HL-60/S4 treated with retinoic acid at 250 ng/mL for 4 days and 3 days (cell line): ENCODE data around the gene CSH2.
"Not testable (repeated sequence)": the region's sequence is repeated elsewhere in the genome, so short reads cannot be mapped to it uniquely, and the experiment has no call there.

Experiments
- in situ Hi-C: fragments of 300-500 bp; cut with MboI; formaldehyde crosslinking; loops from 2 replicates; pipeline ENCODE4 v1.7.0; 2022; ENCODE audit warnings: low sequenced_read_pairs

The CSH2 gene

GRCh38 chr17:63898899-63899798 lies 25.7 kb upstream of the CSH2 start:
- in situ Hi-C loops: not testable (repeated sequence)

DNA sequence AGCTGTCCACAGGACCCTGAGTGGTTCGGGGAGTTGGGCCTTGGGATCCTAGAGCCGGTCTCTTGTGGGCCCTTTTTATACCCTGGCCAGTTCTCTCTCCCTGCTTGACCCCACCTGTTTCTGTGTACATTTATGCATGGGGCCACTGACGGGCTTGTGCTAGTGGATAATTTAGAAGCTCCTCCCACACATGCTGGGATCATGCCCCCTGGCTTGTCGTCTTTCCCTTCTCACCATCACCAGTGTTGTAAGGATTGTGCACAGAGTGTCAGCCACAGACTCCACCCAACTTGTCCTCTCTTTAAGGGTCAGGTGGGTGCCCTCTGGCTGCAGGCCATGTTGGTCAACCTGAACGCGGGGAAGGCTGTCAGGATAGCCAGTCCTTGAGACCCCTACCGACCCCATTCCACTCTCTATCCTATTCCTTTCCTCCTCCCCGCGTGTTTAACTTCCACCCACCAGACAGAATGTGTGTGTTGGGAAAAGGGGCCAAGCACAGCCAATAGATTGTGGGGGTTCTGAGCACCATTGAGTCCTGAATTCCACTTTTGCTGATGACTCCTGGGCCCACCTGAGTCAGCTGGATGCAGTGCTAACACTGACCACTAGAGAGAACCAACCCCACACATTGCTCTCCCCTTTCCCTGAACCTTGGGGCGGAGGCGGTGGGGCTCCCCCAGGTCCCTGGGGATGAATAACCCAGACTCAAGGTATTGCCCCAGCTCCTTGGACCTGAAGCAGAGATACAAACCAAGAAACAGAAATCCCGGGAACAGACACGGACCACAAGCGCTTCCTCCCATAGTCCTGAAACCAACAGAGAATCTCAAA lies 23.3 kb upstream of the CSH2 start, which contains the start of gene CSH1:
Gene CSH1, minus strand, starts transcription at position 51 of the 831 bp plus-strand sequence. CDS start 63 bp downstream, outside the sequence.
- in situ Hi-C loops: not testable (repeated sequence)

- in situ Hi-C loops: not testable (repeated sequence)
Measured at GRCh38 chr17:63894821-63895220, 21.3 kb upstream of the CSH2 start.

- in situ Hi-C loops: not testable (repeated sequence)
Measured at GRCh38 chr17:63894021-63894420, 20.5 kb upstream of the CSH2 start.

DNA sequence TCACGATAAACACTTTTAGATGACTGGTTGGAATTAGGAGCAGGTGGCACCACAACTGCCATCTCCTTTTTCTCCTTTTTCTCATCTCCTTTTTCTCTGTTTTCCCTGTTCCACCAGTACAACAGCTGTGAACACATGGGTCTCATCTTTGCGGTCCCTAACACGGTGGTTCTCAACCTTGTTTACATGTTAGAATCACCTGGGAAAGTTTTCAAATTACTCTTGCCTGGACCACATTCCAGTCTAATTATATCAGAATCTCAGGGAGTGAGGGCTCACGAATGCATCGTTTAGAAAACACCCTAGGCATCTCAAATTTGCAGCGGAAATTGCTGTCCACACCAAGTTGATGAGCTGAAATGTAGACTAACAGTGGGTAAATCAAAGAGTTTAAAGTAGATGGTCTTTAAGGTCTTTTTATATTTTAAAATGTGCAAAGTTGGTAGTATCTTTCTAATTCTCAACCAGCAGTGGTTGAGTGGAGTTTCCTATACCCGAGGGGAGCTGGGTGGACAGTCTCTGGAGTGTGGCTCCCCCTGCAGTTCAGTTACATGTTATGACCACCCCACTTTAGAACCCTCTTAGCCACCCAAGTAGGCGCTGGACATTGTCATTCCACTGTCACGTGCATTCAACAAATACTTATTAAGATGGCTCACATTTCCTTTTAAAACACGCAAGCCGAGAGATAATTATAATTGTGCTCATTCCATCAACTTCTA lies 19.0 kb upstream of the CSH2 start:
- in situ Hi-C loops: not testable (repeated sequence)

DNA sequence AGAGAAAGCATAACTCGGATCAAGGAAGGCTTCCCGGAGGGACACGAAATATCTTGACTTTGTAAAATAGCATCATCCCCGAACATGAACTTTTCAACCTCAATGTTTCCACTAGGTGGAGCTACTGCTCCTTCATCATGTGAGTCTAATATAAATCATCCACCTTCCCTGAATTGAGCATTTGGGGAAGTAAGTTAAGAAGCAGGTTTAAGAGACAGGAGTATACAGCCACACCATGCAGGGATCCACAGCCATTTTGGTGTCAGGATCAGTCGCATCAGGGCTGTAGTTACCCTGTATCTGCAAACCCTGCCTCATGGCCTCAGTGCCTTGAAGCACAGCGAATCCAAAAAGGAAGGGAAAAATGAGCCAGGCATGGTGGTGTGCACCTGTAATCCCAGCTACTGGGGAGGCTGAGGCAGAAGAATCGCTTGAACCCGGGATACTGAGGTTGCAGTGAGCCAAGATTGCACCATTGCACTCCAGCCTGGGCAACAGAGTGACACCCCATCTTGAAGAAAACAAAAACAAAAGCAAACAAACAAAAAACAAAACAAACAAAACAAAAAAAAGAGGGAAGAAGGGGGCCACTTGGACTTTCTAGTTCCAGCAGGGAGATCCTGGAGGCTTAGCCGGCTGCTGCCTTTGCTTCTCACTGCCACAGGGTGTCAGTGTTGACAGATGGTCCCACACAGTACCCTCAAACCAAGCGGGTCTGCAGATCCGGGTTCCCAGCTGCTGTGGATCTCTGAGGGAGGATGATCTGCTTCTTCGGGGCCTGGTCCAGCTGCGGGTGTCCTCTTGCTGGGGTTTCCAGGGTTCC lies 15.8 kb upstream of the CSH2 start:
- in situ Hi-C loops: not testable (repeated sequence)

DNA sequence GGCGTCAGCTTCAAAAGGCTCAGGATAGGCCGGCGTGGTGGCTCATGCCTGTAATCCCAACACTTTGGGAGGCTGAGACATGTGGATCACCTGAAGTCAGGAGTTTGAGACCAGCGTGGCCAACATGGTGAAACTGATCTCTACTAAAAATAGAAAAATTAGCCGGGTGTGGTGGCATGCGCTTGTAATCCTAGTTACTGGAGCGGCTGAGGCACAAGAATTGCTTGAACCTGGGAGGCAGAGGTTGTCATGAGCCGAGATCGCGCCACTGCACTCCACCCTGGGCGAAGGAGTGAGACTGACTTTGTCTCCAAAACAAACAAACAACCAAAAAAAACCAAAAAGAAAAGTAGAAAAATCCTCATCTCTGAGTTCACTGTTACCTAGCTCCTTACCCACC lies 11.6 kb upstream of the CSH2 start:
- in situ Hi-C loops: not testable (repeated sequence)

DNA sequence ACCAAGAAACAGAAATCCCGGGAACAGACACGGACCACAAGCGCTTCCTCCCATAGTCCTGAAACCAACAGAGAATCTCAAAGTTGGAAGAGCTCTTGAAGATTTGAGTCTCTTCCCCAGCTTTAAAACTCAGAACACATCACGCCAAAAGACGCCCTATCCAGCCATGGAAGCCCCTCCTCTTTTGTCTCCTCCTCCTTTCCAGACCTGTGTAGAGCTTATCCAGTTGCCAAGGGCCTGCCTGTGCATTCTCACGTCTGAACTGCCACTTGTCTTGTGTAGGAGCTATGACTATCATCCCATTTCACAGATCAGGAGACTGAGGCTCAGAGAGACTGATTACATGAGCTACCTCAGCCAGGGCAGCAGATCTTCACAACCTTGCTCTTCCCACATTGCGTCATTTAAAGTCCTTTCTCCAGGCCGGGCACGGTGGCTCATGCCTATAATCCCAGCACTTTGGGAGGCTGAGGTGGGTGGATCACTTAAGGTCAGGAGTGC lies 9.2 kb upstream of the CSH2 start:
- in situ Hi-C loops: not testable (repeated sequence)

- in situ Hi-C loops: no loop called here
Measured at GRCh38 chr17:63881935-63882601, 8.6 kb upstream of the CSH2 start, which contains the start of gene GH2. GH2 (minus strand) TSS chr17:63881944; CDS start chr17:63881801, 143 bp downstream.

DNA sequence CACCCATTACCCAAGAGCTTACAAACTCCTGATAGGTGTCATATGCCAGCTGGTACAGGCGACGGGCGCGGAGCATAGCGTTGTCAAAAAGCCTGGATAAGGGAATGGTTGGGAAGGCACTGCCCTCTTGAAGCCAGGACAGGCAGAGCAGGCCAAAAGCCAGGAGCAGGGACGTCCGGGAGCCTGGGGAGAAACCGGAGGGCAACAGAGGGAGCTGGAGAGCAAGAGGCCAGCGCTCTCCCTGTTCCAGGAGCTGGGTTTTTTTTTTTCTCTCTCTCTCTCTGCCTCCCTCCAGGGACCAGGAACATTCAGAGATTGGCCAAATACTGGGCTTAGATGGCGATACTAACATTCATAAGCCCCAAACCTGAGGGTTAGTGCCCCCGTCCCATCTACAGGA lies 7.9 kb upstream of the CSH2 start:
- in situ Hi-C loops: not testable (repeated sequence)

GRCh38 chr17:63880706-63881105 lies 7.2 kb upstream of the CSH2 start:
- in situ Hi-C loops: no loop called here

DNA sequence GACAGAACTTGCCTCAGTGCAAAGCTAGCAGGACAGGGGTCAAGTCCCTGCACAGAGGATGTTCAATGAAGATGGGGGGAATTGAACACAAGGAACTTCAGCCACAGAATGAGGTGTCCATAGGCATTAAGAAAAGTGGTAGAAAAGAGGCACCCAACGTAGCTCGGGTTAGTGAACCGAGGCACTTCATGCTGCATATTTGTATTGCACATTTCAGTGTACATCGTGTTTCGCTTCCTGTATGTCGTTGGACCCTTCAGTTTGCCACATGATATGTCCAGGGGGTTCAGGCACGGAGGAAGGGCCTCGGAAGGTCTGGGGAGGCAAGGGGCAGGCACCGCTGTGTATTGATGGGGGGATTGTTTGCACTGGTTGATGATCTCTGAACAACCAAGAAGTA lies 4.9 kb upstream of the CSH2 start:
- in situ Hi-C loops: not testable (repeated sequence)

GRCh38 chr17:63874693-63875092 lies 1.2 kb upstream of the CSH2 start:
- in situ Hi-C loops: not testable (repeated sequence)

DNA sequence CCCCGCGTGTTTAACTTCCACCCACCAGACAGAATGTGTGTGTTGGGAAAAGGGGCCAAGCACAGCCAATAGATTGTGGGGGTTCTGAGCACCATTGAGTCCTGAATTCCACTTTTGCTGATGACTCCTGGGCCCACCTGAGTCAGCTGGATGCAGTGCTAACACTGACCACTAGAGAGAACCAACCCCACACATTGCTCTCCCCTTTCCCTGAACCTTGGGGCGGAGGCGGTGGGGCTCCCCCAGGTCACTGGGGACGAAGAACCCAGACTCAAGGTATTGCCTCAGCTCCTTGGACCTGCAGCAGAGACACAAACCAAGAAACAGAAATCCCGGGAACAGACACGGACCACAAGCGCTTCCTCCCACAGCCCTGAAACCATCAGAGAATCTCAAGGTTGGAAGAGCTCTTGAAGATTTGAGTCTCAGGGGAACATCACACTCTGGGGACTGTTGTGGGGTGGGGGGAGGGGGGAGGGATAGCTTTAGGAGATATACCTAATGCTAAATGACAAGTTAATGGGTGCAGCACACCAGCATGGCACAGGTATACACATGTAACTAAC lies 667 bp upstream of the CSH2 start:
- in situ Hi-C loops: not testable (repeated sequence)

DNA sequence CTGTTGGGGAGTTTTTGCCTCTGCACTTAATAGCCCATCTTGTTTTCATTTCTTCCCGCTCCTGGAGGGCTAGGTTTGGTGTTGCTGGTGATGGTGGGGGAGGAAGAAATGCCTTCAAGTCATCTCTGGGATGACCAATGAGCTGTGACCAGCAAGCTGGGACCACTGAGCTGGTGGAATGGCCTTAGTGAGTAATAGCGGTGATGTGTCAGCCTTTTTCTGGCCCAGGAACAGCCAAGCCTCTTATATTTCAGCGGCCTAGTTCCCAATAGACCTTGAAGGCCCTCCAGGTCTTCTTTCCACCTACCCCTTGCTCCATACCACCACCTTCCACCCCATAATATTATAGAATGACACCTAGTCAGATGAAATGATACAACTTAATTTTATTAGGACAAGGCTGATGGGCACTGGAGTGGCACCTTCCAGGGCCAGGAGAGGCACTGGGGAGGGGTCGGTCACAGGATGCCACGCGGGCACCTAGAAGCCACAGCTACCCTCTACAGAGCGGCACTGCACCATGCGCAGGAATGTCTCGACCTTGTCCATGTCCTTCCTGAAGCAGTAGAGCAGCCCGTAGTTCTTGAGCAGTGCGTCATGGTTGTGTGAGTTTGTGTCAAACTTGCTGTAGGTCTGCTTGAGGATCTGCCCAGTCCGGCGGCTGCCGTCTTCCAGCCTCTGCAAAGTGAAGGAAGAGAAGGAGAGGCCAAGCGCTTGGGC lies 1.7 kb downstream of the CSH2 start:
- in situ Hi-C loops: not testable (repeated sequence)

DNA sequence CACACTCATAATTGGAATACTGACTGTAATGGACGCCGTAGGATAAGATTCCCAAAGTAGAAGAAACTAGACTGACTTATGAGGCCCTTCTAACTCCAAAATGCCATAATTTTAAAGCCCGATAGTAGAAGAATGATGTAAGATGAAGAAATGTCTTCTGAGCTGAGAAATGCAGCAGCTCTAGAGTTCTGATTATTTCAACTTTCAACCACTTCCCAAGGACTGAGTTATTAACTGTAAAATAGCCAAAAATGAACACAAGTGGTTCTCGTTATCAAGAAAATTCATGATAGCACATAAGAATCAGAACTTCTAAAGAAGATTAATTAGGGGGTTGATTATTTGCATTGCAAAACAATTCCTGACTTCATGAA lies 3.2 kb downstream of the CSH2 start:
- in situ Hi-C loops: not testable (repeated sequence)

GRCh38 chr17:63869491-63870291 lies 3.8 kb downstream of the CSH2 start:
- in situ Hi-C loops: not testable (repeated sequence)

DNA sequence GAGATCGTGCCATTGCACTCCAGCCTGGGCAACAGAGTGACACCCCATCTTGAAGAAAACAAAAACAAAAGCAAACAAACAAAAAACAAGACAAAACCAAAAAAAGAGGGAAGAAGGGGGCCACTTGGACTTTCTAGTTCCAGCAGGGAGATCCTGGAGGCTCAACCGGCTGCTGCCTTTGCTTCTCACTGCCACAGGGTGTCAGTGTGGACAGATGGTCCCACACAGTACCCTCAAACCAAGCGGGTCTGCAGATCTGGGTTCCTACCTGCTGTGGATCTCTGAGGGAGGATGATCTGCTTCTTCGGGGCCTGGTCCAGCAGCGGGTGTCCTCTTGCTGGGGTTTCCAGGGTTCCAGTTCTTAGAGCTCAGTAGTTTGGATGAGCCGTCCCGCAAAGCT lies 6.9 kb downstream of the CSH2 start:
- in situ Hi-C loops: not testable (repeated sequence)
